ENCODE measurements around the gene NCKAP1.
A peak's percentile ranks its signal among the peaks of the same experiment; 100 is the strongest.
"Not testable (repeated sequence)": the region's sequence is repeated elsewhere in the genome, so short reads cannot be mapped to it uniquely, and the experiment has no call there.

The NCKAP1 gene

GRCh38 chr2:183037074-183037552 lies 1.1 kb downstream of the NCKAP1 start:
- no peak for DNase-seq

- peak; percentile 20 for DNase-seq
Observed at GRCh38 chr2:183035954-183036669, 2.1 kb downstream of the NCKAP1 start.

- no peak for DNase-seq
Observed at GRCh38 chr2:183035298-183035953, 2.8 kb downstream of the NCKAP1 start.

GRCh38 chr2:183034806-183035205 lies 3.5 kb downstream of the NCKAP1 start:
- DNase-seq, result no peak

GRCh38 chr2:183033951-183034350 lies 4.3 kb downstream of the NCKAP1 start:
- DNase-seq, result no peak

GRCh38 chr2:183031911-183032794 lies 6.1 kb downstream of the NCKAP1 start:
- DNase-seq, result no peak

GRCh38 chr2:183029219-183029618 lies 9.0 kb downstream of the NCKAP1 start:
- no peak for DNase-seq

- no peak for DNase-seq
Observed at GRCh38 chr2:183028108-183028507, 10.1 kb downstream of the NCKAP1 start.

- no peak for DNase-seq
Observed at GRCh38 chr2:183027443-183027842, 10.8 kb downstream of the NCKAP1 start.

- no peak for DNase-seq
Observed at GRCh38 chr2:183026424-183026823, 11.8 kb downstream of the NCKAP1 start.

- no peak for DNase-seq
Observed at GRCh38 chr2:183025993-183026392, 12.3 kb downstream of the NCKAP1 start.

- no peak for DNase-seq
Observed at GRCh38 chr2:183024339-183025095, 13.7 kb downstream of the NCKAP1 start.

GRCh38 chr2:183022711-183023110 lies 15.5 kb downstream of the NCKAP1 start:
- DNase-seq, result no peak

GRCh38 chr2:183021613-183022012 lies 16.6 kb downstream of the NCKAP1 start:
- no peak for DNase-seq

GRCh38 chr2:183019718-183020442 lies 18.4 kb downstream of the NCKAP1 start:
- no peak for DNase-seq

- not testable (repeated sequence) for DNase-seq
Observed at GRCh38 chr2:183017845-183018244, 20.4 kb downstream of the NCKAP1 start.

- no peak for DNase-seq
Observed at GRCh38 chr2:183014005-183014404, 24.3 kb downstream of the NCKAP1 start.

GRCh38 chr2:183011743-183012142 lies 26.5 kb downstream of the NCKAP1 start:
- DNase-seq, result no peak

- peak; percentile 20 for DNase-seq
Observed at GRCh38 chr2:183010112-183010511, 28.1 kb downstream of the NCKAP1 start.

GRCh38 chr2:183009249-183009899 lies 28.9 kb downstream of the NCKAP1 start:
- DNase-seq, result no peak

GRCh38 chr2:183001948-183002347 lies 36.3 kb downstream of the NCKAP1 start:
- DNase-seq, result no peak

Measured in hematopoietic multipotent progenitor cell treated with erythropoietin and hydrocortisone succinate and interleukin-3 and kit ligand, for 6 days (in vitro differentiated cells).